Measurements from ENCODE around the gene SPATA46.

The SPATA46 gene

DNA sequence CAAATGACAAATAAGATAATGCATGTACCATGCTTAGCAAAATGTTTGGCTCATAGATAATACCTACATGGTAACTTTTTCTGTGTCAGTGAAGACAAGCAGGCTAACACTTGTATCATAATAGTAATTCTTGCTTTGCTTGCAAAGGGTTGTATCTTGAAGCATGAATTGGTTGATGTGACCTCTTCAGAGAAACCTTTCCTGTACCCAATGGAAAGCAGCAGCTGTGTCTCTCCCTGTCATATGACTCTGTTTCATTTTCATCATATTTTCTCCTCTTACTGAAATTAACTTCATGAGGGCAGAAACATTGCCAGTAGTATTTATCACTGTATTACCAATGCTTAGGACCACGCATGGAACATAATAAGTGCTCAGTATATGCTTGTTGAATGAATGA, 30.9 kb upstream of the SPATA46 start:
- no peaks in the 10 kb centered on the region for H4K20me1 ChIP-seq (ENCODE audit: insufficient read depth, low read length)
- H3K36me3 ChIP-seq (replicated peaks; ENCODE audit: insufficient read depth, low read length) = no peaks in the 10 kb centered on the region
- H3K27me3 ChIP-seq (replicated peaks; ENCODE audit: insufficient read depth, low read length) = no peaks in the 10 kb centered on the region
- peaks cover 26% of the 10 kb centered on the region for H3K4me1 ChIP-seq (ENCODE audit: low read length)
- H3F3A ChIP-seq (ENCODE audit: insufficient read depth, low read length) = peaks cover 11% of the 10 kb centered on the region
- peak overlapping the region; percentile 63 for H3K27ac ChIP-seq (ENCODE audit: low read length)
- no peaks in the 10 kb centered on the region for H3K9me2 ChIP-seq (replicated peaks; ENCODE audit: insufficient read depth, low read length)
- H3K4me2 ChIP-seq (ENCODE audit: low read depth, low read length) = peak overlapping the region; percentile 52
- H3K79me2 ChIP-seq (ENCODE audit: low read length) = no peaks in the 10 kb centered on the region
- DNase-seq = peak; percentile 64
- TF ChIP-seq EZH2 (optimal IDR thresholded peaks at IDR 0.05; ENCODE audit: low read depth, low read length) (no peak), EZH2phosphoT487 (IDR thresholded peaks at IDR 0.05; ENCODE audit: low read length) (no peak)
- TF ChIP-seq, protein P1, sequence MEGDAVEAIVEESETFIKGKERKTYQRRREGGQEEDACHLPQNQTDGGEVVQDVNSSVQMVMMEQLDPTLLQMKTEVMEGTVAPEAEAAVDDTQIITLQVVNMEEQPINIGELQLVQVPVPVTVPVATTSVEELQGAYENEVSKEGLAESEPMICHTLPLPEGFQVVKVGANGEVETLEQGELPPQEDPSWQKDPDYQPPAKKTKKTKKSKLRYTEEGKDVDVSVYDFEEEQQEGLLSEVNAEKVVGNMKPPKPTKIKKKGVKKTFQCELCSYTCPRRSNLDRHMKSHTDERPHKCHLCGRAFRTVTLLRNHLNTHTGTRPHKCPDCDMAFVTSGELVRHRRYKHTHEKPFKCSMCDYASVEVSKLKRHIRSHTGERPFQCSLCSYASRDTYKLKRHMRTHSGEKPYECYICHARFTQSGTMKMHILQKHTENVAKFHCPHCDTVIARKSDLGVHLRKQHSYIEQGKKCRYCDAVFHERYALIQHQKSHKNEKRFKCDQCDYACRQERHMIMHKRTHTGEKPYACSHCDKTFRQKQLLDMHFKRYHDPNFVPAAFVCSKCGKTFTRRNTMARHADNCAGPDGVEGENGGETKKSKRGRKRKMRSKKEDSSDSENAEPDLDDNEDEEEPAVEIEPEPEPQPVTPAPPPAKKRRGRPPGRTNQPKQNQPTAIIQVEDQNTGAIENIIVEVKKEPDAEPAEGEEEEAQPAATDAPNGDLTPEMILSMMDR (IDR thresholded peaks at IDR 0.05; ENCODE audit: low read length) = no peak
- no peaks in the 10 kb centered on the region for H3K9me3 ChIP-seq (replicated peaks; ENCODE audit: insufficient read depth, low read length)
- H3K4me3 ChIP-seq (ENCODE audit: low read length) = 0 out of 2 replicates have a peak overlapping the region, but pooled peaks have one; percentile 3
- H3K9ac ChIP-seq (ENCODE audit: low read length) = peak overlapping the region; percentile 6; the same call in 1 of the 2 replicates
- H2AFZ ChIP-seq (ENCODE audit: low read length) = peak overlapping the region; percentile 37

DNA sequence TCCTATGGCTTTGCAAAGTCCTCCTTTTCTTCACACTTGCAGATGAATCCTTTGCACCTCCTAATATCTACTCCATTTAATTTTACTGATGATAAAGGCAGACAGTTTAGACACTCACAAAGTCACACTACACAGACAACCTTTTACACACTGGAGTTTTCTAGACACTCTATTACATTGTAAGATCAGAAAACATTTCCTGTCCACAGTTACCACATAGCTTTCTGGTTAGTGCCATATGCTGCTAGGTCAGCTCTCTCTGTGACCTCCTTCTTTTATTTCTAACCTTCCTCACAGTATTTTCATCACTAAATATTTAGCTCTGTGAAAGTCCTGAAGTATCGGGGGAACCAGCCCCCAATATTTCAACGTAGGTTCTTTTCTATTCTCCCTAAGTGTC, 30.2 kb upstream of the SPATA46 start:
- H3K9me2 ChIP-seq (replicated peaks; ENCODE audit: insufficient read depth, low read length) = no peaks in the 10 kb centered on the region
- peak; percentile 78 for DNase-seq
- H3K9me3 ChIP-seq (replicated peaks; ENCODE audit: insufficient read depth, low read length) = no peaks in the 10 kb centered on the region
- H3K36me3 ChIP-seq (replicated peaks; ENCODE audit: insufficient read depth, low read length) = no peaks in the 10 kb centered on the region
- H3F3A ChIP-seq (ENCODE audit: insufficient read depth, low read length) = peaks cover 11% of the 10 kb centered on the region
- 0 out of 2 replicates have a peak overlapping the region, but pooled peaks have one; percentile 3 for H3K4me3 ChIP-seq (ENCODE audit: low read length)
- no peaks in the 10 kb centered on the region for H3K79me2 ChIP-seq (ENCODE audit: low read length)
- no peaks in the 10 kb centered on the region for H4K20me1 ChIP-seq (ENCODE audit: insufficient read depth, low read length)
- peaks cover 26% of the 10 kb centered on the region for H3K4me1 ChIP-seq (ENCODE audit: low read length)
- H3K27ac ChIP-seq (ENCODE audit: low read length) = peak overlapping the region; percentile 63
- TF ChIP-seq EZH2phosphoT487 (IDR thresholded peaks at IDR 0.05; ENCODE audit: low read length) = no peak
- no peak for TF ChIP-seq EZH2 (optimal IDR thresholded peaks at IDR 0.05; ENCODE audit: low read depth, low read length)
- TF ChIP-seq, protein P1 (IDR thresholded peaks at IDR 0.05; ENCODE audit: low read length) = no peak
- peak overlapping the region; percentile 37 for H2AFZ ChIP-seq (ENCODE audit: low read length)
- peak overlapping the region; percentile 52 for H3K4me2 ChIP-seq (ENCODE audit: low read depth, low read length)
- H3K9ac ChIP-seq (ENCODE audit: low read length) = peak overlapping the region; percentile 6; the same call in 1 of the 2 replicates
- H3K27me3 ChIP-seq (replicated peaks; ENCODE audit: insufficient read depth, low read length) = no peaks in the 10 kb centered on the region

DNA sequence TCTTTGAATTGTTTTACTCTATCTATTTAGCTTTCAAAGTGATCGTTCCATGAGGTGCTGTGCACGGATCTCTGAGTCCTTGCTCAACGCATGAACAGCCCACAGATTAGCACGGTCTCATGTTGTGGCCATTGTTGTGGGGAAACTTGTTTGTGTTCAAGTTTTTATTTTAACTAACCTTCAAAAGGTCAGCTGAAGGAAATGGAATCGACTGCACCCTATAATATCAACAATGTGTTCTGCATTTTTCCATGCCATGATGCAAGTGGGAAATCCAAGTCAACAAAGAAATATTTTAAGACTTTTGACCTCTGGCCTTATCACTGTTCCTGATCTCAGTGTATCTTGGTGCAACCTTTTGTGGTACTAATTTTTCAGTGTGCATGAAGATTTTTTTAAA, 29.1 kb upstream of the SPATA46 start:
- Histone ChIP-seq H3K9me3 (replicated peaks; ENCODE audit: insufficient read depth, low read length) (no peaks in the 10 kb centered on the region), H3K9me2 (replicated peaks; ENCODE audit: insufficient read depth, low read length) (no peaks in the 10 kb centered on the region), H3K79me2 (ENCODE audit: low read length) (no peaks in the 10 kb centered on the region), H4K20me1 (ENCODE audit: insufficient read depth, low read length) (no peaks in the 10 kb centered on the region), H2AFZ (ENCODE audit: low read length) (no peak overlapping the region), H3K27me3 (replicated peaks; ENCODE audit: insufficient read depth, low read length) (no peaks in the 10 kb centered on the region), H3K4me1 (ENCODE audit: low read length) (peaks cover 26% of the 10 kb centered on the region), H3F3A (ENCODE audit: insufficient read depth, low read length) (peaks cover 11% of the 10 kb centered on the region), H3K27ac (ENCODE audit: low read length) (no peak overlapping the region), H3K4me3 (ENCODE audit: low read length) (no peak overlapping the region), H3K9ac (ENCODE audit: low read length) (no peak overlapping the region), H3K36me3 (replicated peaks; ENCODE audit: insufficient read depth, low read length) (no peaks in the 10 kb centered on the region), H3K4me2 (ENCODE audit: low read depth, low read length) (no peak overlapping the region)
- no peak for DNase-seq
- no peak for TF ChIP-seq EZH2phosphoT487 (IDR thresholded peaks at IDR 0.05; ENCODE audit: low read length)

DNA sequence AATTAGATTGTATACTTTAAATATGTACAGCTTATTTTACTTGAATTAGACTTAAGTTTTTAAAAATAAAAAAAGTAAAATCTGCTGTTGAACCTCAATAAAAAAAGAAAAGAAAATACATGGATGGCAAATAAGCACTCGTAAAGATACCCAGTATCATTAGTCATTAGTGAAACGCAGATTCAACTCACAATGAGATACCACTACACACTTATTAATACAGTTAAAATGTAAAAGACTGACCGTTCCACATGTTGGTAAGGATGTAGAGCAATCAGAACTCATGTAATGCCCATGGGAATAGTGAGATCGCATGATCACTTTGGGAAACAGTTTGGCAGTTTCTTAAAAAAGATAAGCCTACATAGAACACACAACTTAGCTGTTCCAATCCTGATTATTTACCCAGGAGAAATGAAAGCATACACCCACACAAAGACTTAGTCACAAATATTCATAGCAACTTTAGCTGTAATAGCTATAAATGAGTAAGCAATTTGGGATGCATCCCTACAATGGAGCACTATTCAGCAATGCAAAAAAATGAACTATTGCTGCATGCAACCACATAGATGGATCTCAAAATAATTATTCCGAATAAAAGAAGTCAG, 28.0 kb upstream of the SPATA46 start:
- H3K4me1 ChIP-seq (ENCODE audit: low read length) = peaks cover 26% of the 10 kb centered on the region
- peaks cover 11% of the 10 kb centered on the region for H3F3A ChIP-seq (ENCODE audit: insufficient read depth, low read length)
- no peaks in the 10 kb centered on the region for H3K27me3 ChIP-seq (replicated peaks; ENCODE audit: insufficient read depth, low read length)
- TF ChIP-seq EZH2phosphoT487 (IDR thresholded peaks at IDR 0.05; ENCODE audit: low read length) (no peak), EZH2 (optimal IDR thresholded peaks at IDR 0.05; ENCODE audit: low read depth, low read length) (no peak)
- TF ChIP-seq, protein P1 (IDR thresholded peaks at IDR 0.05; ENCODE audit: low read length) = no peak
- H3K27ac ChIP-seq (ENCODE audit: low read length) = no peak overlapping the region
- no peak overlapping the region for H3K9ac ChIP-seq (ENCODE audit: low read length)
- no peak overlapping the region for H3K4me3 ChIP-seq (ENCODE audit: low read length)
- DNase-seq = no peak
- no peak overlapping the region for H2AFZ ChIP-seq (ENCODE audit: low read length)
- no peaks in the 10 kb centered on the region for H4K20me1 ChIP-seq (ENCODE audit: insufficient read depth, low read length)
- no peak overlapping the region for H3K4me2 ChIP-seq (ENCODE audit: low read depth, low read length)
- H3K9me3 ChIP-seq (replicated peaks; ENCODE audit: insufficient read depth, low read length) = no peaks in the 10 kb centered on the region
- H3K79me2 ChIP-seq (ENCODE audit: low read length) = no peaks in the 10 kb centered on the region
- no peaks in the 10 kb centered on the region for H3K9me2 ChIP-seq (replicated peaks; ENCODE audit: insufficient read depth, low read length)
- H3K36me3 ChIP-seq (replicated peaks; ENCODE audit: insufficient read depth, low read length) = no peaks in the 10 kb centered on the region

Data from MM.1S (cell line).